HG03280 (cell line): ENCODE measurements around the gene KAZN.

ENCODE experiments used
- ATAC-seq: cut with Tn5 transposase; IDR thresholded peaks from one replicate; pipeline ENCODE4 v1.9.1; 2021; ENCODE audit warnings: mild to moderate bottlenecking, moderate library complexity; ENCODE audit not compliant: unreplicated experiment

Gene KAZN

DNA sequence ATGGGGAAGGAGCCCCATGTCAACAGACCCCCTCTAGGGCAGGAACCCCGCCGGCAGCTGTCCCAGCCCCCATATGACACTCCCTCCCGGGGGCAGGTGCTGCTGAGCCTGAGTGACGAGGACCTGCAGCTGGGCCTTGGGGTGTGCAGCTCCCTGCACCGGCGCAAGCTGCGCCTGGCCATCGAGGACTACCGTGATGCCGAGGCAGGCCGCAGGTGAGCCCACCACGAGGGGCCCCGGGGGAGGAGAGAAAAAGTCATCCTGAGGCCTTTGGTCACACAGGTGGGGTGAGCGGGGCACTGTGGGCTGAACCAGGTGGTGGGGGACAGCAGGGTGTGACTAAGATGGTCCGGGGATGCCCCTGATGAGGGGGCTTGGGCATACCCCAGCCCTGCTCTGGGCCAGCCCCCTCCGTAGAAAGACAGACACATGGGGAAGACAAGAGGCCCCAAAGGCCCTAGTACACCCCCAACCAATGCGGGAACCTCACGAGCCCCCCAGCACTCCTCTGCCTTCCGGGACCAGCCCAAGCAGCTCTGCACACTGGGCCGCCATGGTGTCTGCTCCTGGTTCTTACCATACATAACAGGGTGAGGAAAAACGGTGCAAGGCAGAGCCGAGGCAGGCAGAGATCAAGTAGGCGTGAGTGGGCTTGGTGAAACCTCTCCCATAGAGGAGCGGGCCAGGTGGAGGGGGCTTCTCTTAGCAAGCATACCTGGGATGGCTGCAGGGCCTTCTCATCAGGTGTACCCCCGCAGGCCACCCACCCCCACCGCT is 496.4 kb downstream of the KAZN start:
- ATAC-seq = no peak

DNA sequence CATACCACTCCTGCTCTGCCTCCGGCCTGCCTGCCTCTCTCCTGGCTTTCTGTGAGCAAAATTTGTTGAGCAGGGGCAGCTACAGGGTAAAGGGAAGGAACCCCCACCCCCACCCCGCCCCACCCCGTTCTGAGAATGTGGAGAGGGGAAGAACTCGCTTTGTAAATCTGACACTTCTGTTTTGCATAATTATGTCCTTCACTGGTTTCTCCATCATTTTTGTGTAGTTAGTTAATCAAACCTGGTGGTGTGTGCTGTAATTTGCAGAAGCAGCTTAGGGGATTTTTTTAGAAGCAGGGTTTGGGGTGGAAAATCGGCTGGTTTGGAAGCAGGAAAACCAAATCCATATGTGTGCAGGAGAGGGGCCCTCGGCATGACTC is 497.0 kb downstream of the KAZN start:
- no peak for ATAC-seq

DNA sequence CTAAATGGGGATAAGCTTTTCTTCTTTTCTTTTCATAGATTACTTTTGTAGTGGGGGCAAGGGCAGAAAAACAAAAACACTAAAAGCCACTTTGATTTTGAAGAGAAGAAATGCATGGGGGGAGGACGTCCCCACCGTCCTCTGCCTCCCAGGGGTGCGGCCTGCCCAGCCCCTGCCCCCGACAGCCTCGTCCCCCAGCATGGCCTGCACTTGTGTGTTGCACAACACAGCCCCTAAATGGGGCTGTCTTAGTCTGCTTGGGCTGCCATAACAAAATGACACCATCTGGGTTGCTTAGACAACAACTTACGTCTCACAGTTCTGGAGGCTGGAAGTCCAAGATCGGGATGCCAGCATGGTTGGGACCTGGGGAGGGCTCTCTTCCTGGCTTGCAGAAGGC is 497.8 kb downstream of the KAZN start:
- no peak for ATAC-seq

GRCh38 chr1:15098176-15099125 is 500.0 kb downstream of the KAZN start:
- ATAC-seq = no peak

DNA sequence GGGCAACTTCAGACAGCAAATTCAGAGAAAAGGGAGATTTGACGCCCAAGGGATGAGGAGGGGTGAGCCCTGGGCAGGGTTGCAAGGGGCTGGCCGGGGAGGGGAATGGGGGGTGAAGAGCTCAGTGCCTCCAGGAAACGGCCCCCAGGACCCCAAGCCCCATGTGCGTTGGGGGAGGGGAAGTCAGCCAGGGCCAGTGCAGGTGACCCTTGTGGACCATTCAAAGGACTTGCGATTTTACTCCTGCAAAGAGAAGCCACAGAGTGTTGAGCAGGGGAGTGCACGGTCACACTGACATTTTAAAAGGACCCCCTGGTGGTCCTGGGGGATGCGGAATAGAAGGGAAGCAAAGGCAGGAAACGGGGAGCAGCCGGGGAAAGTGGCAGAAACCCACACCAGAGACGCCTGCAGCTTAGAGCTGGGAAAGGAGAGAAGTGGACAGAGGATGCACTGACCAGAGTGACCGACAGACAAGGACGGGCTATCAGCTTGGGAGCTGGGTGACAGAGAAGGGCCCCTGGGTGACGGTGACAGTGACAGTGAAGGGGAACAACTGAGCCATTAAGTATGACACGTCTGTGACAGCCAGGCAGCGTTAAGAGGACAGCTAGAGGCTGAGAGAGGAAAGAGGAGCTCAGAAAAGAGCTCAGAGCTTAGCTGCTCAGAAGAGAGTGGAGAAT is 501.1 kb downstream of the KAZN start:
- ATAC-seq = no peak

DNA sequence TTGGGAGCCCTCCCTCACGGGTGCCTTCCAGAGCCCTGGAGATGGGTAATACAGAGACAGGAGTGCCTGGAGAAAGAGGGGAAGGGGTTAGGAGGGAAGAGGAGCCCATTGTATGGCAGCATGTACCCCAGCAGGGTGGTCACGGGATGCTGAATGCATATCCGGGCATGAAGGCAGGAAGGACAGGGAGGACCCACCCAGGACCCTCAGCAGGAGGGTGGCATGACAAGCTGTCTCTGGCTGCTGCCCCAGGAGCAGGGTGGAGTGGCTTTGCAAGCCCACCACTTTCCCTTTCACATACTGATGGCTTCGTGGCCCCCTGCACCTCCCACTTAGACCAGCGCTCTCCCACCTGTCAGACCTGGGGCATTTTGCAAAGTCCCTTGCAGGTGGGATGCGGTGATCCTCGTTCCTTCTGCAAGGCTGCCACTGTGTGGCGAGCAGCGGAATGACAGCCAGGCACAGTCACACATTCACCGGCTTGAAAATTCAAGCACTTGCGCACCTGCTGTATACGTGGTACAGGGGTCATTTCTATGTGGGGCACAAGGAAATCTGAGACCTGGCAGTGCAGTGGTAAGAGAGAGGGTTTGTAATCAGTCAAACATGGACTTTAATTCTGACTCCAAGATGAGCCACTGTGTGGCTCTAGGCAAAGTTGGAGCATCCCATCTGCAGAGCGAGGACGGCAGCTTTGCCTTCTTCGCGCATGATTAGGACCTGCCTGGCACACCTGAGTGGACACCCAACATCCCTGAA is 501.8 kb downstream of the KAZN start:
- ATAC-seq = no peak

GRCh38 chr1:15100880-15101760 is 502.6 kb downstream of the KAZN start:
- ATAC-seq = no peak

DNA sequence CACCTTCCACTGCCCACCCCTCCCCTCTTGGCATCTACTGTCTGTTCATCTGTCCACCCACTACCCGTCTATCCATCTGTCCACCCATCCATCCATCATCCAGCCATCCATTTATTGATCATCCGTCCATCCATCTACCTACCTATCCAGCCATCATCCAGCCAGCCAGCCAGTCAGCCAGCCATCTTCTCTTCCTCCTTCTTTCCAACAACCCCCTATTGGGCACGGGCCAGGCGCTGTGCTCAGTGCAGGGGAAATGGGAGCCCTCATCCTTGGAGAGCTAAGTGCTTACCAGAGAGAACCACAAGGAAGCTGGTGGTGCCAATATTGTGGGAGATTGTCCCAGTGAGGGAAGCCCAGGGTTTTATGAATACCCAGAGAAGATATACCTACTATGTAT is 503.3 kb downstream of the KAZN start:
- ATAC-seq = no peak

DNA sequence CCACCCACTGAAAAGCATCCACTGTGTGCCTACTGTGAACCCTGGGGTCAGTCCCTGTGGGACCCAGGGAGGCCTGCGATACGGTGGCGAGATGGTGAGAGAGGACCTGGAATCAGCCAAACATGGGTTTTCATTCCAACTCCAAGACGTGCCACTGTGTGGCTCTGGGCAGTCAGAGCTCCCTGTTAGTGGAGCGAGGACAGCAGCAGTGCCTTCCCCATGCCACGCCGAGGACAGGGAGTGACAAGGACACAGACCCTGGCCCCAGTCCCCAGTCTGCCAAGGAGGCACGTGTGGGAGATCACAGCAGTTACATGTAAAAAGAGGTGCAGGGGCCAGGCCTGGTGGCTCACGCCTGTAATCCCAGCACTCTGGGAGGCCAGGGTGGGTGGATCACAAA is 504.2 kb downstream of the KAZN start:
- ATAC-seq = no peak

- no peak for ATAC-seq
These were observed 504.7 kb downstream of the KAZN start for GRCh38 chr1:15103211-15103610.

DNA sequence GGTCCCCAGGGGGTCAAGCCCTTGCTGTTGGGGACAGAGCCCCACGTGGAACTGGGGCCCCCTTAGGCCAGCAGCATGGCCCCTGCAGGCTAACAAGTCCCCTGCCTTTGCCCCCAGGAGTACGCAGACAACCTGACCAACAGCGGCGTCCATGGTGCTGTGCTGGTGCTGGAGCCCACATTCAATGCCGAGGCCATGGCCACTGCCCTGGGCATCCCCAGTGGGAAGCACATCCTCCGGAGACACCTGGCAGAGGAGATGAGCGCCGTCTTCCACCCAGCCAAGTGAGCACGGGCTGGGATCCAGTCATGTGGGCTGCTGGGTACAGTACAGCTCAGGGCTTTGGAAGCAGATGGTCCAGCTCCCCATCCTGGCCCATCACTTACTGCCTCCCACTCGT is 505.4 kb downstream of the KAZN start:
- no peak for ATAC-seq

- no peak for ATAC-seq
These were observed 506.3 kb downstream of the KAZN start for GRCh38 chr1:15104768-15105167.

DNA sequence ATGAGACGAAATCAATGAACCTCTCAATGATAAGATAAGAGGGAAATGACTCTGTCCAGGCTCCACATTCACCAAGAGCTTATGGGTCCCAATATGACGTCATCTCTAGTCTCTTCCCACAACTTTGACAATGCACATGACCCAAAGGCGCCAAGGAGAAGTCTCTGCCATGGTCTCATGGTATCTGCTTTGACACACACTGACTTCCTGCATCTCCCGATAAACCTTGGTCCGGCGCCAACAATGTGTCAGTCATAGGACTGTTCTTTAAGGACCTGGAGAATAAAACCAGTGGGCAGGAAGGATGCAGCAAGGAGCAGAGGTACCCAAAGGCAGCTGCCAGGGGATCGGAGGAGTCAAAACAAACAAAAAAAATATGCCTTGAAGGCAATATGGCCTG is 508.1 kb downstream of the KAZN start:
- ATAC-seq = no peak

DNA sequence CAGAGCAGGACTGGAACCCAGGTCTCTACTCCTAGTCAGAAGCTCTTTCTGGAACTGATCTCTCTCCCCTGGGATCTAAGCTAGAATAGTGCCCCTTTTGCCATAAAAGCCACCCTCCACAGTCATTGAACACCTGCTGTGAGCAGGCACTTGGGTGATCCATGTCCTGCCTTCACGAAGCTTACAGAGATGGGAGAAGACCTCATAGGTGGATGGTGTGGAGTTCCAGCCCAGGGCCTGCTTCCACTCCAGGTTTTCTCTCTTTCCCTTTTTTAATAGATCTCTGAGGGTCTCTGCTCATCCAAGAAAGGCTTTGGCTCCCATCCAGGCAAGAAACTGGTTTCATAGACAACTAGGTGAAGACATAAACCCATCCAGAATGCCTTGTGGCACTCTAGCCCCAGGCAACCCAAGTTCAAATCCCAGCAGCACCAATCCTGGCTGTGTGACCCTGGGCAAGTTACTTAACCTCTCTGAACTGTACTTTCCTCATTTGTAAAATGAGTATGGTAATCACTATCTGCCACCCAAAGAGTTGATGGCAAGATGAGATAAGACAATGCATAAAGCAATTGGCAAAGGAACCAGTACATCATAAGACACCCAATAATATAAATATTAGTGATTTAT is 508.7 kb downstream of the KAZN start:
- no peak for ATAC-seq

- ATAC-seq = no peak
These were observed 509.4 kb downstream of the KAZN start for GRCh38 chr1:15107911-15108310.

- no peak for ATAC-seq
These were observed 511.8 kb downstream of the KAZN start for GRCh38 chr1:15110128-15110866.

- no peak for ATAC-seq
These were observed 512.4 kb downstream of the KAZN start for GRCh38 chr1:15110867-15111230.

- no peak for ATAC-seq
These were observed 514.7 kb downstream of the KAZN start for GRCh38 chr1:15113146-15113545.

- ATAC-seq = no peak
These were observed 516.4 kb downstream of the KAZN start for GRCh38 chr1:15114884-15115283.
